Ovary (tissue), 3 donors: ENCODE data around the gene SMC1A.

Experiments used
- EP300 ChIP-seq: sonication (generic); formaldehyde crosslinking; IDR thresholded peaks from one replicate; pipeline ENCODE4 v1.6.1; 2017; ENCODE audit warnings: antibody characterized with exemption
- POLR2A ChIP-seq: fragments of 450-650 bp; IDR thresholded peaks from one replicate; pipeline ENCODE4 v1.6.1; 2017; ENCODE audit warnings: antibody characterized with exemption, mild to moderate bottlenecking, moderate library complexity
- TF ChIP-seq, protein P1 (sequence below), 3 donors: fragments of 450-650 bp in 2 of 3; fragments of 200-600 bp in 1 of 3; IDR thresholded peaks; one replicate each; pipeline versions ENCODE4 v1.5.1 to v1.8.0; 2016 to 2022; ENCODE audit warnings: antibody characterized with exemption in 3 of 3, mild to moderate bottlenecking in 1 of 3
- donor health status: DM: no; HTN: no; CAD: no.

DNA sequence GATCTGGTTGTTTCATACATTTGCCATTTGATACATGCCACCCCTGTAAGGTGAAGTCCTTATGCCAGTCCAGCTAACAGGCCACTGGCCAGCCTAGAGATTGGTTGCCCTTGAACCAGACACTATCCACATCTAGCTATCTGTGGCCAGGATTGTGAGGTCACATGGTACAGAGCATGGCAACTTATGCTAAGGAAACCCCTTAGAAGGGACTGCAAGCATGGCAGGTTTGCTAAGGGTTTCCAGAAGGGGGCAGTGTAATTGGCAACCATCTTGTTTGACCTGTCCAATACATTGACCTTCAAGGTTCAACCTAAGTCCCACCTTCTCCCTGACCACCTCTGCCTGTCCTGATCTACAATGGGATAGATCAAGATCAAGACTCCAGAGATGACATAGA is 47.5 kb downstream of the SMC1A start:
- TF ChIP-seq EP300: no peak
- TF ChIP-seq, protein P1, sequence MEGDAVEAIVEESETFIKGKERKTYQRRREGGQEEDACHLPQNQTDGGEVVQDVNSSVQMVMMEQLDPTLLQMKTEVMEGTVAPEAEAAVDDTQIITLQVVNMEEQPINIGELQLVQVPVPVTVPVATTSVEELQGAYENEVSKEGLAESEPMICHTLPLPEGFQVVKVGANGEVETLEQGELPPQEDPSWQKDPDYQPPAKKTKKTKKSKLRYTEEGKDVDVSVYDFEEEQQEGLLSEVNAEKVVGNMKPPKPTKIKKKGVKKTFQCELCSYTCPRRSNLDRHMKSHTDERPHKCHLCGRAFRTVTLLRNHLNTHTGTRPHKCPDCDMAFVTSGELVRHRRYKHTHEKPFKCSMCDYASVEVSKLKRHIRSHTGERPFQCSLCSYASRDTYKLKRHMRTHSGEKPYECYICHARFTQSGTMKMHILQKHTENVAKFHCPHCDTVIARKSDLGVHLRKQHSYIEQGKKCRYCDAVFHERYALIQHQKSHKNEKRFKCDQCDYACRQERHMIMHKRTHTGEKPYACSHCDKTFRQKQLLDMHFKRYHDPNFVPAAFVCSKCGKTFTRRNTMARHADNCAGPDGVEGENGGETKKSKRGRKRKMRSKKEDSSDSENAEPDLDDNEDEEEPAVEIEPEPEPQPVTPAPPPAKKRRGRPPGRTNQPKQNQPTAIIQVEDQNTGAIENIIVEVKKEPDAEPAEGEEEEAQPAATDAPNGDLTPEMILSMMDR (IDR thresholded peaks at IDR 0.05): no peak
- no peak for TF ChIP-seq POLR2A
